ENCODE data around the gene LRRC8E.

The LRRC8E gene

GRCh38 chr19:7888145-7888825 is at the start of gene LRRC8E:
TSS of gene LRRC8E (plus strand) at chr19:7888510. CDS start at chr19:7895604, 7,094 bp downstream.
- peak in 1 of 2 donors; percentile 33 for DNase-seq (ENCODE audit: low read depth in 2 of 2)

- DNase-seq (ENCODE audit: low read depth in 2 of 2) = no peak
Measured at GRCh38 chr19:7839476-7839875, 48.8 kb upstream of the LRRC8E start.

- no peak for DNase-seq (ENCODE audit: low read depth in 2 of 2)
Measured at GRCh38 chr19:7840629-7841028, 47.7 kb upstream of the LRRC8E start.

- no peak for DNase-seq (ENCODE audit: low read depth in 2 of 2)
Measured at GRCh38 chr19:7841751-7842660, 46.3 kb upstream of the LRRC8E start.

GRCh38 chr19:7842661-7843294 is 45.5 kb upstream of the LRRC8E start:
- no peak for DNase-seq (ENCODE audit: low read depth in 2 of 2)

GRCh38 chr19:7843521-7843920 is 44.8 kb upstream of the LRRC8E start:
- no peak for DNase-seq (ENCODE audit: low read depth in 2 of 2)

GRCh38 chr19:7844405-7844804 is 43.9 kb upstream of the LRRC8E start:
- DNase-seq (ENCODE audit: low read depth in 2 of 2) = no peak

GRCh38 chr19:7844951-7845350 is 43.4 kb upstream of the LRRC8E start:
- no peak for DNase-seq (ENCODE audit: low read depth in 2 of 2)

- no peak for DNase-seq (ENCODE audit: low read depth in 2 of 2)
Measured at GRCh38 chr19:7845390-7846154, 42.7 kb upstream of the LRRC8E start.

GRCh38 chr19:7846155-7846646 is 42.1 kb upstream of the LRRC8E start:
- DNase-seq (ENCODE audit: low read depth in 2 of 2) = no peak

- DNase-seq (ENCODE audit: low read depth in 2 of 2) = no peak
Measured at GRCh38 chr19:7847664-7848063, 40.6 kb upstream of the LRRC8E start.

- DNase-seq (ENCODE audit: low read depth in 2 of 2) = no peak
Measured at GRCh38 chr19:7848779-7849457, 39.4 kb upstream of the LRRC8E start.

- no peak for DNase-seq (ENCODE audit: low read depth in 2 of 2)
Measured at GRCh38 chr19:7849631-7849999, 38.7 kb upstream of the LRRC8E start.

GRCh38 chr19:7850000-7850813 is 38.1 kb upstream of the LRRC8E start:
- no peak for DNase-seq (ENCODE audit: low read depth in 2 of 2)

GRCh38 chr19:7850945-7851622 is 37.2 kb upstream of the LRRC8E start:
- no peak for DNase-seq (ENCODE audit: low read depth in 2 of 2)

GRCh38 chr19:7851623-7852500 is 36.4 kb upstream of the LRRC8E start:
- DNase-seq (ENCODE audit: low read depth in 2 of 2) = no peak

GRCh38 chr19:7852851-7853769 is 35.2 kb upstream of the LRRC8E start:
- peak in 1 of 2 donors; percentile 66 for DNase-seq (ENCODE audit: low read depth in 2 of 2)

- DNase-seq (ENCODE audit: low read depth in 2 of 2) = no peak
Measured at GRCh38 chr19:7853770-7854128, 34.6 kb upstream of the LRRC8E start.

Measured in stimulated activated CD4-positive, alpha-beta T cell treated with anti-CD3 and anti-CD28 coated beads, Interleukin-15, amount 100 ng/mL, for 48 hours (primary cell).